GM12878 (cell line): ENCODE measurements around the gene CADM2. TPM values are rescaled to one million over a fixed set of nuclear protein-coding genes. Genes with fewer than 3 reads are reported as not detected.

ENCODE experiments used
- ATAC-seq: fragments of 200-7000 bp; cut with Tn5 transposase; 3 replicates; pipeline ENCODE4 v1.9.1; 2020; ENCODE audit warnings: mild to moderate bottlenecking, moderate library complexity
- BruUV-seq: library from RNA; stranded (reverse); fragments of 400-500 nt; replicated peaks from 2 replicates; lab custom pipeline; 2021; lab: Mats Ljungman, UMichigan
- CTCF ChIA-PET: fragments of 300-600 bp; sonication (Branson Sonifier 250); formaldehyde crosslinking; extraction: SDS; loops from one replicate; lab custom pipeline; 2021; ENCODE audit warnings: inconsistent platforms; lab: Yijun Ruan, JAX
- POLR2A ChIA-PET: fragments of 350-600 bp; formaldehyde crosslinking; extraction: SDS; loops from one replicate; lab custom pipeline; 2021; ENCODE audit warnings: inconsistent platforms; lab: Charles Lee
- RAD21 ChIA-PET: fragments of 300-600 bp; sonication (Branson Sonifier 250); formaldehyde crosslinking; loops from one replicate; lab custom pipeline; 2023; ENCODE audit warnings: antibody characterized with exemption; ENCODE audit not compliant: unreplicated experiment; lab: Charles Lee
- SMC1A ChIA-PET: fragments of 300-600 bp; sonication (Branson Sonifier 250); formaldehyde crosslinking; loops from one replicate; lab custom pipeline; 2023; ENCODE audit not compliant: unreplicated experiment, uncharacterized antibody; lab: Charles Lee
- DNase-seq: peaks from one replicate; pipeline ENCODE4 v3.0.0-alpha.2; 2011; ENCODE audit warnings: low read depth, low spot score
- FAIRE-seq: peaks from 3 replicates; lab custom pipeline; 2011; peaks lifted over from hg19 to GRCh38; lab: Jason Lieb, UNC
- H2AFZ ChIP-seq: 2 replicates; pipeline ENCODE4 v1.6.0; 2011; ENCODE audit warnings: low read depth, low read length, control low read depth; ENCODE audit not compliant: control insufficient read depth
- H3K27ac ChIP-seq: 2 replicates; pipeline ENCODE4 v1.5.1; 2011; ENCODE audit warnings: control low read depth; ENCODE audit not compliant: control insufficient read depth, insufficient read depth
- H3K27me3 ChIP-seq, 2 experiments: replicated peaks in 1 of 2; 2 replicates each; pipeline versions ENCODE4 v1.6.0 to v1.6.1; 2011; ENCODE audit warnings: low read length in 1 of 2; ENCODE audit not compliant: control insufficient read depth in 2 of 2, insufficient read depth in 2 of 2
- H3K36me3 ChIP-seq, 2 experiments: 2 replicates each; pipeline ENCODE4 v1.5.1; 2011; ENCODE audit warnings: low read length in 1 of 2; ENCODE audit not compliant: control insufficient read depth in 2 of 2, insufficient read depth in 2 of 2
- H3K4me1 ChIP-seq: 2 replicates; pipeline ENCODE4 v1.6.1; 2011; ENCODE audit warnings: mild to moderate bottlenecking, low read length, moderate library complexity, mixed read lengths; ENCODE audit not compliant: control insufficient read depth, insufficient read depth
- H3K4me2 ChIP-seq: 2 replicates; pipeline ENCODE4 v1.6.0; 2011; ENCODE audit warnings: control low read depth; ENCODE audit not compliant: control insufficient read depth, insufficient read depth
- H3K4me3 ChIP-seq: fragments of 200-600 bp; sonication (generic); 2 replicates; pipeline ENCODE4 v1.5.1; 2016
- H3K79me2 ChIP-seq: 2 replicates; pipeline ENCODE4 v1.6.0; 2011; ENCODE audit warnings: low read length; ENCODE audit not compliant: control insufficient read depth, insufficient read depth
- H3K9ac ChIP-seq: 2 replicates; pipeline ENCODE4 v1.8.0; 2011; ENCODE audit warnings: low read length, control low read depth, mixed read lengths; ENCODE audit not compliant: control insufficient read depth, insufficient read depth
- H3K9me3 ChIP-seq: replicated peaks from 3 replicates; pipeline ENCODE4 v1.5.1; 2011; ENCODE audit warnings: mild to moderate bottlenecking, low read length; ENCODE audit not compliant: control insufficient read depth, insufficient read depth
- H4K20me1 ChIP-seq: 2 replicates; pipeline ENCODE4 v1.6.0; 2011; ENCODE audit not compliant: control insufficient read depth, insufficient read depth
- ATF3 ChIP-seq: IDR thresholded peaks from 2 replicates; pipeline ENCODE4 v1.6.1; 2011; ENCODE audit warnings: low read depth, mild to moderate bottlenecking, low read length, moderate library complexity, borderline replicate concordance; ENCODE audit errors: extremely low read depth
- CBFB ChIP-seq: IDR thresholded peaks from 2 replicates; pipeline ENCODE4 v1.6.1; 2016; ENCODE audit warnings: antibody characterized with exemption, low read depth
- CHD1 ChIP-seq: IDR thresholded peaks from 2 replicates; pipeline ENCODE4 v1.6.1; 2012; ENCODE audit warnings: low read depth, low read length, improper control_type of control experiment
- CHD2 ChIP-seq: IDR thresholded peaks from 2 replicates; pipeline ENCODE4 v1.6.1; 2011; ENCODE audit warnings: low read depth, low read length, improper control_type of control experiment, borderline replicate concordance
- CHD4 ChIP-seq: fragments of 200-600 bp; sonication (generic); IDR thresholded peaks from 2 replicates; pipeline ENCODE4 v1.6.1; 2016; ENCODE audit warnings: mild to moderate bottlenecking
- ELK1 ChIP-seq: IDR thresholded peaks from 2 replicates; pipeline ENCODE4 v1.6.1; 2012; ENCODE audit warnings: low read depth, low read length, improper control_type of control experiment
- IRF3 ChIP-seq: fragments of 450-650 bp; IDR thresholded peaks from 2 replicates; pipeline ENCODE4 v1.6.1; 2014; ENCODE audit warnings: mild to moderate bottlenecking
- JUNB ChIP-seq: IDR thresholded peaks from 2 replicates; pipeline ENCODE4 v1.6.1; 2016; ENCODE audit warnings: antibody characterized with exemption, mild to moderate bottlenecking
- KAT2A ChIP-seq: conservative IDR thresholded peaks from 2 replicates; pipeline ENCODE4 v1.6.1; 2011; ENCODE audit warnings: low read depth, low read length; ENCODE audit not compliant: control insufficient read depth
- MTA2 ChIP-seq: fragments of 450-650 bp; IDR thresholded peaks from 2 replicates; pipeline ENCODE4 v1.6.1; 2016; ENCODE audit warnings: low read depth, mild to moderate bottlenecking, moderate library complexity
- NFXL1 ChIP-seq: fragments of 450-650 bp; IDR thresholded peaks from 2 replicates; pipeline ENCODE4 v1.6.1; 2017; ENCODE audit warnings: antibody characterized with exemption, mild to moderate bottlenecking, borderline replicate concordance
- NR2C1 ChIP-seq: fragments of 450-650 bp; IDR thresholded peaks from 2 replicates; pipeline ENCODE4 v1.6.1; 2017; ENCODE audit warnings: antibody characterized with exemption, mild to moderate bottlenecking, moderate library complexity
- NR2F1 ChIP-seq: fragments of 450-650 bp; conservative IDR thresholded peaks from 2 replicates; pipeline ENCODE4 v1.6.1; 2017; ENCODE audit warnings: mild to moderate bottlenecking
- PML ChIP-seq: IDR thresholded peaks from 2 replicates; pipeline ENCODE4 v1.6.1; 2012; ENCODE audit warnings: low read length, inconsistent platforms
- RFX5 ChIP-seq: IDR thresholded peaks from 2 replicates; pipeline ENCODE4 v1.6.1; 2011; ENCODE audit warnings: low read depth, low read length, improper control_type of control experiment
- SIN3A ChIP-seq: IDR thresholded peaks from 2 replicates; pipeline ENCODE4 v1.6.1; 2012; ENCODE audit warnings: low read depth, low read length, improper control_type of control experiment
- SREBF1 ChIP-seq: IDR thresholded peaks from 2 replicates; pipeline ENCODE4 v1.6.1; 2012; ENCODE audit warnings: mild to moderate bottlenecking, low read length
- WGBS: methylation state at CpG from one replicate; pipeline ENCODE4 v1.1.6; 2016; ENCODE audit warnings: low lambda C conversion rate; ENCODE audit not compliant: insufficient replicate concordance, insufficient coverage; ENCODE audit errors: missing lambda C conversion rate; 5-methylcytosine and 5-hydroxymethylcytosine counted together
- in situ Hi-C: fragments of 300-500 bp; cut with MboI; formaldehyde crosslinking; loops from 9 replicates; pipeline ENCODE4 v1.14.3; 2018; ENCODE audit warnings: mixed read lengths
- intact Hi-C: fragments of 100-400 bp; cut with micrococcal nuclease; formaldehyde crosslinking; loops from one replicate; pipeline ENCODE4 v1.14.2; 2022; ENCODE audit not compliant: unreplicated experiment
- polyA plus RNA-seq, 11 experiments: library from polyadenylated mRNA; depleted of rRNA in 4 of 11; unstranded in 6 of 11; stranded (reverse) in 5 of 11; fragments of >200 nt; fragmentation: Nextera tagmentation in 4 of 11; fragmentation: Illumina TruSeq in 1 of 11; extraction: Ambion mirVana in 4 of 11; extraction: Trizol in 1 of 11; gene quantifications; 1 replicate in 1 of 11; 2 replicates in 10 of 11; pipeline versions ENCODE4 v1.2.1 to v1.2.3, GENCODE V29; 2011 to 2016; ENCODE audit warnings: inconsistent platforms in 2 of 11, missing spikeins in 2 of 11, low read depth in 1 of 11
- total RNA-seq, 4 experiments: library from RNA; depleted of rRNA in 3 of 4; stranded (reverse); fragments of >200 nt in 3 of 4; fragmentation: Illumina TruSeq in 1 of 4; extraction: Trizol in 1 of 4; gene quantifications; 2 replicates each; pipeline versions ENCODE4 v1.2.1 to v1.2.3, GENCODE V29; 2013 to 2021

CADM2 gene
- total and polyA plus RNA-seq, 10 of the 15 experiments (the other 5 are each of a cell fraction or from before 2014, with no cell fraction given) = 0.13 TPM; not detected in 9

GRCh38 chr3:85210540-85210939, 251.8 kb downstream of the CADM2 start:
- no TSS peak for BruUV-seq
- DNase-seq = no peak
- H3K36me3 ChIP-seq = no peaks in the 10 kb centered on the region
- no peak for ATAC-seq
- CTCF ChIA-PET = no interaction called here
- H3K4me2 ChIP-seq = no peak overlapping the region
- 0% methylated on average over 2 of the region's 2 CpGs for WGBS
- SMC1A ChIA-PET = no interaction called here
- no peak overlapping the region for H3K27ac ChIP-seq
- intact Hi-C loops = no loop called here
- no peaks in the 10 kb centered on the region for H4K20me1 ChIP-seq
- no peaks in the 10 kb centered on the region for H3K27me3 ChIP-seq
- RAD21 ChIA-PET = no interaction called here
- no peak overlapping the region for H3K9ac ChIP-seq
- no peak overlapping the region for H2AFZ ChIP-seq
- H3K4me3 ChIP-seq = no peak overlapping the region
- FAIRE-seq = no peak
- H3K9me3 ChIP-seq = no peaks in the 10 kb centered on the region
- POLR2A ChIA-PET = no interaction called here
- TF ChIP-seq NR2F1 = no peak
- no peak for TF ChIP-seq JUNB
- no peak for TF ChIP-seq ELK1
- TF ChIP-seq IRF3 = no peak
- no peak for TF ChIP-seq ATF3
- no peak for TF ChIP-seq CHD4
- no peak for TF ChIP-seq KAT2A
- no peak for TF ChIP-seq RFX5
- no peak for TF ChIP-seq CBFB
- TF ChIP-seq PML = no peak
- TF ChIP-seq CHD2 = no peak
- TF ChIP-seq NFXL1 = no peak
- no peak for TF ChIP-seq CHD1
- TF ChIP-seq NR2C1 = no peak
- no peak for TF ChIP-seq SREBF1
- TF ChIP-seq MTA2 = no peak
- no peak for TF ChIP-seq SIN3A
- in situ Hi-C loops = no loop called here
- H3K4me1 ChIP-seq = no peaks in the 10 kb centered on the region
- no peaks in the 10 kb centered on the region for H3K79me2 ChIP-seq
